Measurements from ENCODE around the gene SPEN.
"Not testable (repeated sequence)": the region's sequence is repeated elsewhere in the genome, so short reads cannot be mapped to it uniquely, and the experiment has no call there.

SPEN gene

GRCh38 chr1:15856888-15857287 lies 9.4 kb downstream of the SPEN start:
- FAIRE-seq: no peak

GRCh38 chr1:15858069-15858670 lies 10.7 kb downstream of the SPEN start:
- FAIRE-seq: no peak

GRCh38 chr1:15858672-15859372 lies 11.3 kb downstream of the SPEN start:
- FAIRE-seq: no peak

GRCh38 chr1:15863156-15863901 lies 15.8 kb downstream of the SPEN start:
- FAIRE-seq: no peak

GRCh38 chr1:15866721-15867201 lies 19.3 kb downstream of the SPEN start:
- no peak for FAIRE-seq

- FAIRE-seq: no peak
Measured at GRCh38 chr1:15867288-15867687, 19.8 kb downstream of the SPEN start.

- FAIRE-seq: no peak
Measured at GRCh38 chr1:15869413-15869812, 21.9 kb downstream of the SPEN start.

- no peak for FAIRE-seq
Measured at GRCh38 chr1:15870421-15870820, 22.9 kb downstream of the SPEN start.

GRCh38 chr1:15874471-15874870 lies 27.0 kb downstream of the SPEN start:
- FAIRE-seq: no peak

GRCh38 chr1:15876357-15877055 lies 29.0 kb downstream of the SPEN start:
- no peak for FAIRE-seq

GRCh38 chr1:15881961-15882360 lies 34.5 kb downstream of the SPEN start:
- FAIRE-seq: no peak

- FAIRE-seq: no peak
Measured at GRCh38 chr1:15882665-15883064, 35.2 kb downstream of the SPEN start.

GRCh38 chr1:15883326-15883725 lies 35.8 kb downstream of the SPEN start:
- no peak for FAIRE-seq

GRCh38 chr1:15884477-15884876 lies 37.0 kb downstream of the SPEN start:
- FAIRE-seq: no peak

- no peak for FAIRE-seq
Measured at GRCh38 chr1:15885269-15885668, 37.8 kb downstream of the SPEN start.

GRCh38 chr1:15885701-15886610 lies 38.4 kb downstream of the SPEN start:
- no peak for FAIRE-seq

- no peak for FAIRE-seq
Measured at GRCh38 chr1:15886611-15887167, 39.2 kb downstream of the SPEN start.

GRCh38 chr1:15892857-15893599 lies 45.5 kb downstream of the SPEN start:
- not testable (repeated sequence) for FAIRE-seq

- FAIRE-seq: no peak
Measured at GRCh38 chr1:15895233-15895632, 47.7 kb downstream of the SPEN start.

GRCh38 chr1:15896841-15897610 lies 49.5 kb downstream of the SPEN start:
- not testable (repeated sequence) for FAIRE-seq
